ENCODE data around the gene MSL2.

DNA sequence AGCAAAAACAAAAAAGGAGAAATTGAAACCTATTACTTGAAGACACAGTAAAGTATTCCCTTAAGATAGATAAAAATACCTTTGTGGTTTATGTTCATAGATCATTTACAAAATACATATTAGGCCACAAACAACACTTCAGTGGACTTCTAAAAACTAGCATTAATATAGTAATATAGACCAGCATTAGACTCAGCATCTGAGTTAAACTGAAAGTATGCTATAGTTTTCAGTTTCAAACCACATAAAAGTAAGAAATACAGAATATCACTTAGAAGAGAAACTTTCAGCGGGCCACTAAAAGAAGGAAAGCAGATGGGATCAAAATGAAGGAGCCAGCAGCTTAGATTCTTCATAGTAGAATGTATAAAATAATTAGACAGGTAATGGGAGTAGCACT lies 86.6 kb downstream of the MSL2 start:
- TF ChIP-seq, protein P1, sequence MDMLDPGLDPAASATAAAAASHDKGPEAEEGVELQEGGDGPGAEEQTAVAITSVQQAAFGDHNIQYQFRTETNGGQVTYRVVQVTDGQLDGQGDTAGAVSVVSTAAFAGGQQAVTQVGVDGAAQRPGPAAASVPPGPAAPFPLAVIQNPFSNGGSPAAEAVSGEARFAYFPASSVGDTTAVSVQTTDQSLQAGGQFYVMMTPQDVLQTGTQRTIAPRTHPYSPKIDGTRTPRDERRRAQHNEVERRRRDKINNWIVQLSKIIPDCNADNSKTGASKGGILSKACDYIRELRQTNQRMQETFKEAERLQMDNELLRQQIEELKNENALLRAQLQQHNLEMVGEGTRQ (IDR thresholded peaks at IDR 0.05; ENCODE audit: low read depth, low read length): no peak
- TF ChIP-seq, protein P2, sequence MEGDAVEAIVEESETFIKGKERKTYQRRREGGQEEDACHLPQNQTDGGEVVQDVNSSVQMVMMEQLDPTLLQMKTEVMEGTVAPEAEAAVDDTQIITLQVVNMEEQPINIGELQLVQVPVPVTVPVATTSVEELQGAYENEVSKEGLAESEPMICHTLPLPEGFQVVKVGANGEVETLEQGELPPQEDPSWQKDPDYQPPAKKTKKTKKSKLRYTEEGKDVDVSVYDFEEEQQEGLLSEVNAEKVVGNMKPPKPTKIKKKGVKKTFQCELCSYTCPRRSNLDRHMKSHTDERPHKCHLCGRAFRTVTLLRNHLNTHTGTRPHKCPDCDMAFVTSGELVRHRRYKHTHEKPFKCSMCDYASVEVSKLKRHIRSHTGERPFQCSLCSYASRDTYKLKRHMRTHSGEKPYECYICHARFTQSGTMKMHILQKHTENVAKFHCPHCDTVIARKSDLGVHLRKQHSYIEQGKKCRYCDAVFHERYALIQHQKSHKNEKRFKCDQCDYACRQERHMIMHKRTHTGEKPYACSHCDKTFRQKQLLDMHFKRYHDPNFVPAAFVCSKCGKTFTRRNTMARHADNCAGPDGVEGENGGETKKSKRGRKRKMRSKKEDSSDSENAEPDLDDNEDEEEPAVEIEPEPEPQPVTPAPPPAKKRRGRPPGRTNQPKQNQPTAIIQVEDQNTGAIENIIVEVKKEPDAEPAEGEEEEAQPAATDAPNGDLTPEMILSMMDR (conservative IDR thresholded peaks at IDR 0.05; ENCODE audit: low read depth, low read length): no peak
- TF ChIP-seq FOS (IDR thresholded peaks at IDR 0.05; ENCODE audit: low read depth, low read length) (no peak), RAD21 (IDR thresholded peaks at IDR 0.05; ENCODE audit: low read length) (no peak)

Measured in IMR-90 (cell line).